Putamen (tissue), 1 donor: ENCODE results near the gene DLK1.

Experiments used
- DNase-seq: peaks from one replicate; pipeline ENCODE4 v3.0.0-alpha.2; 2016; ENCODE audit warnings: low spot score

DLK1 gene

DNA sequence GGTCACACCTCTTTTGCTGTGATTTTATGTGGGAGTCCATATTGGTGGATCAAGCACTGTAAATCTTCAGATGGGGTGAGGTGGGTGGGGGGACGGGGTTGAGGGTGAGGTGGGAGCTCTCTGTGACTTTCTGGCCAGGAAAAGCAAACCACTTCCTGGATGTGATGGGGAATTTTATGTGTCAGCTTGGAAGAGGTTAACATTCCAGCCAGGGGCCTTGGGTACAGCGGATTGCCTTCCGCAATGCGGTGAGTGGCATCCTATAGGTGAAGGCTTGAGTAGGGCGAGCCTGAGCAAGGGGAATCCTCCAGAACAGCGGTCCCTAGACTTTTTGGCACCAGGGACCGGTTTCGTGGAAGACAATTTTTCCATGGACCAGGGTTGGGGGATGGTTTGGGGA is 36.2 kb downstream of the DLK1 start:
- DNase-seq = no peak

DNA sequence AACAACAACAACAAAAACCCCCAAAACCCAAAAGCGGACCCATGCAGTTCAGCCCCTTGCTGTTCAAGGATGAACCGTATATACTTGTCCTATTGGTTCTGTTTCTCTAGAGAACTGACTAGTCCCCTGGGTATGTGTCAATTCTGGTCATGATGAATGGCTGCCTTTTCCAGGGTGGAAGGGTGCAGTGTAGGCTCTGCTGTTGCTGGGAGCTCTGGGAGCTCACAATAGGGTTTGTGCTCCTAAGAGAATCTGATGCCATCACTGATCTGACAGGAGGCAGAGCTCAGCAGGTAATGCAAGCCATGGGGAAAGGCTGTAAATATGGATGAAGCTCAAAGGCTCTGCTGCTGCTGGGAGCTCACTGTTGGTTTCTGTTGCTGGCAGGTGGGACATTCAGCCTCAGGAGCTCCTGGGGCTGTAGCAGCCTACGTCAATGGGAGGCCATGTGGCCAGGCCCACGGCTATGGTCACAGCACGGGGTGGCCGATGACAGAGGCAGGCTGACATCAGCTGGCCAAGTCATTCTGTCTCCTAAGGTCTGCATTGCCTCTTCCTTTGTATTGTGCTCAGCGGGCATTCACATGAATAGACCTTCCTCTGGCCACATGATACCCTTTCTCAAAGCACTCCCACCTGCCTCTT is 37.9 kb downstream of the DLK1 start:
- no peak for DNase-seq

DNA sequence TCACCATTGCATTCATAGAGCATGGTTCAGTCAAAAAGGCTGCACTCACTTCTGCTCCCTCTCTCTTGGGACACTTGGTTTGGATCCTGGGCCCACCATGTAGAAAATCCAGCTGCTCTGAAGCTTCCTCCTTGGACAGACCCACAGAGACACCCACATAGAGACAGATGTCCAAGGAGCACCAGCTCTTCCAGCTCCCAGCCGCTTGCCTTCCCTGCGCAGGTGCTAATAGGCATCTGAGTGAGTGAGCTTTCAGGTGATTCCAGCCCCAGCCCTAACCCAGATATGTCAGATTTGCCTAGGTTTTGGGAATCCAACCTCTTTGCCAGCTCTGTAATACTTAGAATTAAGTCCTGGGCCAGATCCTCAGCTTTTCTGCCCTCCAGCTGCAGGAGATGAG is 38.6 kb downstream of the DLK1 start:
- no peak for DNase-seq

DNA sequence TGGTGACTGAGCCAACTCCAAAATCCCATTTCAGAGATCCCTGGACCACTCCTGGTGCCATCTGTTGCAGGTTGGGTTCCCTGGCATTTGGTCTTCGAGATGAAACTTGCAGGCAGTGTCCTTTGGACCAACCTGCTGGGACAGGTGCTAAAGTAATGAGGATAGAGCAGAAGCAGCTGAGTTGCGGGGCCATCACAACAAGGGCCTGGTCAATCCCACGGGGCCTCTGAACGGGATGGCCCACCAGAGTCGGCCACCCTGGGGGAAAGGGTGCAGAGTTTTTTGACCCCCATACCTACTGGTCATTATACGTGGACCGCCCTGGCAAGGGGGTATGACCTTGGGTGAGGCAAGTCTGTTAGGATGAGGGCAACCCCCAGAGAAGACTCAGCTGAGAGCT is 39.3 kb downstream of the DLK1 start:
- DNase-seq = no peak

DNA sequence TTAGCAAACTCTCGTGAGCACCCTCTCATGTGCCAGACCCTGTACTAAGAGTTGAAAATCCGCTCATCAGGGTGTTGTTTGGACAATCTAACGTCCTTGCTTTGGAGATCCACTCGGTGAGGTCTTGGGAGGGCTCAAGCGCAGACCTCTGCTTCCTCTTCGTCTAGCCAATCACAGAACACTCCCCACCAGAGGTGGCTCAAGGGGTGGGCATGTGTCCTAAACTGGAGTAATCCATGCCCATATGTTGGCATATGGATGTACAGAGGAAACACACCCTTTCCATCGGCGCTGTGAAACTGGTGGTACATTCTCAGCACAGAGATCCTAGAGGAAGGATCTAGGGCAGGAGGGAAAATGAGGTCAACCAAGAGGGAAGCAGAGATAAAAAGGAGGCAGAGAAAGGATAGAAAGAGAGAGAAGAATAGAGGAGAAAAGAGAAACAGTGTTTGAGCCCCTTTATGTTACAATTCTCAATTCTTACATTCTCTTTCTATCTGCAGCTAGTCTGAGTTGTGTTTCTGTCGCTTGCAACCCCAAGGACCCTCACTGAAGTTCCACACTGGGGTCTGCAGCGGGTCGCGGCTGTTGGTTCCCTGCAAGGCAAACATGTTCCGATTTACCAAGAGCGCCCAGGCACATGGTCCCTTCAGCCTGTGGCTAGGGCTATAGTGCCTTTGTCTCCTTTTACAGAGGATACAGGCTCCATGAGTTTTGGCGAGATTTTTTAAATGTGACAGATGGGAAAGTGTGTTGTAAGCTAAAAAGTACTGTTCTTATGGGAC is 40.5 kb downstream of the DLK1 start:
- no peak for DNase-seq

DNA sequence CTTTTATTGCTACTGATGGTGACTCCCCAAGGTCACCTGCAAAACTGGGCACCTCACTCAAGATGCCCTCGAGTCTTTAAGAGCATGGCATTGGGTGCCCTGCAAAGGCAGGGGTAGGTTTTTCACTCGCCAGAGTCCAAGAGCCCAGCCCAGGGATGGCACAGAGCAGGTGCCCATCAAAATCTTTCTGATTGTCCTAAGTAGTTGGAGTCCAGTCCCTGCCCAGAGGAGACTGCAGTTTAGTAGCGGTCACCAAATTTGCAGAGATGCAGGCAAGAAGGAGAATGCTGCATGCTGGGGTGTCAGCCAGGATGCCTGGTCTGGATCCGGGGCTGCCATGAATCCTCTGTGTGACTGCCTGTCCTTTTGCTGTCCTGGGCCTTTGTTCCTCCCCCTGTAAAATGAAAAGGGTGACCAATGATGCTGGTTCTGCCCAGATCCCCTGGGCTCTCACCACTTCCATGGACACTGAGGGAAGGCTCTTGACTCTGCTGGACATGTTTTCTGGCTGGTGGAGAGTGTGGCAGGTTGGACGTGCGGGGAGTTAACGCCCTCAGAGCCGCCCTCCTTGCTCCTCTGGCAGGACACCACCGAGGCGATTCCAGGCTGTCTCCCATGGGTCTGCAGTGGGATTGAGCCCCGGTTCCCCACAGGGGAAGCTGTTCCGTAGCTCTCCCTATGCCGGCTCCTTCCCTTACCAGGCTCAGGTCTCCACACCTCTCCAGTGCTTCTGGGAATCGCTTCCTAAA is 41.3 kb downstream of the DLK1 start:
- DNase-seq = no peak

- DNase-seq = no peak
These were observed 42.6 kb downstream of the DLK1 start for GRCh38 chr14:100769035-100769939.

DNA sequence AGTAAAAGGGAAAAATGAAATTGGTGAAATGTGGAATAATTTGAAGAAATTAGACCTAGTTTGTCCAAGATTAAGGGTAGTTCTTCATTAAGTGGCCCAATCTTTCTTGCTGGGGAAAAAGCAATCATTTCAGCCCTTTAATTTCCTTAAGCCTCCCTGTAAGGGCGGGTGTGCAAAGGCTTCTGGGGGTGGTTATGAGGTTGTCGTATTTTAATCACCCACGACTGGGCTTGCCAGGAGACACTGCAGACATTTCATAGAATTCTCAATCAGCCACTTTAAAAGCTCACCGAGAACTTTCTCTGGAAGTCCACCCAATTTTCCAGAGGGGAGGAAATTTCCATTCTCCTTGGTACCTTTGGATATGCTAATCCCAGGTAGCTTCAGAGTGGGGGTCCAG is 43.4 kb downstream of the DLK1 start:
- no peak for DNase-seq

GRCh38 chr14:100770605-100771120 is 44.0 kb downstream of the DLK1 start:
- DNase-seq = no peak

GRCh38 chr14:100771121-100771800 is 44.6 kb downstream of the DLK1 start:
- no peak for DNase-seq

DNA sequence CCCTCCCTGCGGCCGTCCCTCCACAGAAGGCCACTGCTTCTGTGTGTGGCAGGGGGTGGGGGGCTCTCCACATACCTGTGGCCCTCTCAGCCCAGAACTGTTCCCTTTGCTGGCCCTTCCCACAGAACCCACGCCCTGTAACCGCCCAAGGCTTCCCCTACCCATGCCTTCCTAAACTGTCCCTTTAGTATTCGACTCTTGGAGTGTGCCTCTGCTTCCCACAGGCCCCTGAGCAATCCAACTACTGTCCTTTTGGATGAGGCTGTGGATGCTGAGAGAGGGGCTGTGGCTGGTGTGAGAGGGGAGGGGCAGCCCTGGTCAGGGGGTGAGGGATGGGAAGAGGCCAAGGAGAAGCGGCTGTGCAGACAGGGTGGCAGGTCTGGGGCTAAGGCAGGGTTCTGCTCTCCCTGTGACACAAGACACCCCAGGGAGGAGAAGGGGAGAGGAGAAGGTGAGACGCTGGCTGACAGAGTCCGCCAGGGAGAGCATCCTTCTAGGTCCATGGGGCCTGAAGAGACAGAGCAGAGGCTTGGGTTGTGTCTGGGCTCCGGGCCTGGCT is 46.0 kb downstream of the DLK1 start:
- no peak for DNase-seq

DNA sequence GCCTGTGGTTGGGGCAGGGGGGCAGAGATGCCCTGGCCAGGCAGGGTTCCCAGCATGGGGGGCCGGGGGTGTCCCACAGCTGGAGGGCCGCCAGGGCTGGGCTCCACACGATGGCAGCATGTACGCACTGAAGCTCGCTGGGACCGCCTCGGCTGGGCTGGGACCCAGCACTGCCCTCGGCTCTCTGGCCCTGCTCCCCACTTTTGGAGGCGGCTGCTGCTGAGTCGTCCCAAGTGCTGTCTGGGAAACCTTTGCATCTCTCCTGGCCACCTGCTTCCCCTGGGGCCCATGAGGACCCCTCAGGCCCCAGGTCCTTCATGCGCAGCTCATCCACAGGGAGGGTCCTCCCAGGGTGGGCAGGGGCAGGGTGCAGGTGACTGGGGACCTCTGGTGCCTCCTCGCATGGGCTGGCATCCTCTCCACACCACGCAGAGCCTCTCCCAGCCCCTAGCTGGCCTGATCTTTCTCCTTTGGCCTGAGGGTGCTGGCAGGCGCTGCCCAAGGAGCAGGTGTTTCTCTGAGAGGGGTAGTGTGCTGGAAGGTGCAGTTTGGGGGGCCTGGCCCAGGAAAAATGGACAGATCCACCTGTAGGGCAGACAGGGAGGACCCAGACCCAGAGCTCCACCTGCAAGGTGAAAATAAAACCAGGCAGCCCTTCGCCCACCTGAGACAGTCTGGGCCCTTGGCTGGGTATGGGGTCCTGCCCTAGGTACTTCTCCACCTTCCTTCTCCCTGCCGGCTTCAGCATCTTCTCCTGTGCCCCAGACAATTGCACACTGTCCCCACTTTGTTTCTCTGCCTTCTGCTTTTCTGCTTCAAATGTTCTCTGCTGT is 46.9 kb downstream of the DLK1 start:
- no peak for DNase-seq

DNA sequence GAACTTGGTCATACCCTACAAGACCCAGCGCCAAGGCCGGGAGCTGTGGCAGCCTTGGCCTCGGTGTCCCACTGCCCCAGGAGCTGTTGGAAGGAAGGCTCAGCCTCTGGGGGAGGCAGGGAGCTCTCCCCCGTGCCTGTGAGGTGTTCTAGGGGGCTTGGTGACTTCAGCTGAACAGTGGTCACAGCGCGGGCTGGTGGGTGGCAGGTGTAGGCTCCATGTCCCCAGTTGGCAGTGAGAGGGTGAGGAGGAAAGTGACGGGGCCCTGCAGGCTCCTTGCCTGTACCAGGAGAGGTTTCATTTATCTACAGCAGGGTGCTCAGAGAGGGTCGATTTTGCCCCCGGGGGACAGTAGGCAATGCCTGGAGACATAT is 47.5 kb downstream of the DLK1 start:
- DNase-seq = no peak

DNA sequence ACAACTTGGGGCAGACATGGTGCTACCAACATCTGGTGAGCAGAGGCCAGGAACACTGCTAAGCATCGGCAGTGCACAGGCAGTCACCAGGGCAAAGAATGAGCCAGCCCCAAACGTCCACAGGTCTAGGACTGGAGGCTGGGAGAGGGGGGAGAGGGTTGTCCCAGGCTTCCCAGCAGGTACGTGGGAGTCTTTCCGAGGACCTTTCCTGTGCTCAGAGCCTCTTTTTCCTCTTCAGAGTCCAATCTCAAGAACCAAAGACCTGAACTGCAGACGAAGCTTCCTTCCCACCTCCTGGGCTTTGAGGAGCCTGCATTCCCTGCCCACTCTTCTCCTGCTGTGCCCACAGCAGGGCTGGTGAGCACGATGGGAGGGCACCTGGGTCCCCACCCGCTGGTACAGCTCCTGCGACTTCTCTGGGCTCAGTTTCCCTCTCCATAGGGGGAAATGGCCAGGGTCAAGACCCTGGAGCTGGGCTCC is 48.7 kb downstream of the DLK1 start:
- no peak for DNase-seq

DNA sequence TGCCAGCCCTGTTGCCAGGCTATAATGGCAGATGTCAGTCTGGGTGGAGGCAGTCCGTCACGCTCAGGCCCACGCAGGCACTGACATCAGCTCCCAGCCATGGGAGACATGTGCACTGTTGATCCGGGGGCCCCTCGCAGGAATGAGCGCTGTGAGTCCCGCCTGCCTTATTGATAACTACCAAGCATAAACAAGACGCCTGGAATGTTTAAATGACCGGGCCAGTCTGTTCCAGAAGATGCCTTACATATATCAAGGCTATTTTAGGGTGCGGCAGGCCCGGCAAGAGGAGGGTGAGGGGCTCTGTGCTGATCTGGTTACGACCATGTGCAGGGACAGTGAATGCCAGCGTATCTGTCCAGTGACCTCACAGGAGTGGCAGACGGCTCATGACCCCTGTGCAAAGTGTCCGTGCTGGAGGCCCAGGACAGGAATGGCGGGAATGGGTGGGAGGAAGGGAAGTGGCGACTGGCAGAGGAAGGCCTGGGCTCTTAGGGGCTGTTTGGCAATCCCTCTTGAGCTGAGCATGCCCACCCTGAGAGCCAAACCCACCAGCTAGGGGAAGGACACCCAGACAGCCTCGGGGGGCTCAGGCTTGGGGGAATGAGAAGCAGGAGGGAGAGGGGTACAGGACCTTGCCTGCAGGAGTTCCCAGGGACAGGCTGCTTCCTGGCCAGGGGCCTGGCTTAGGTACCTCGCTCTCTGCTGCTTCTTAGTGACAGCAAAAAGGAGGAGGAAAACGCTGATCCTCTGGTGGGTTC is 49.3 kb downstream of the DLK1 start:
- no peak for DNase-seq

- DNase-seq = no peak
These were observed 50.1 kb downstream of the DLK1 start for GRCh38 chr14:100776681-100777365.

GRCh38 chr14:100777366-100777817 is 50.7 kb downstream of the DLK1 start:
- DNase-seq = no peak

DNA sequence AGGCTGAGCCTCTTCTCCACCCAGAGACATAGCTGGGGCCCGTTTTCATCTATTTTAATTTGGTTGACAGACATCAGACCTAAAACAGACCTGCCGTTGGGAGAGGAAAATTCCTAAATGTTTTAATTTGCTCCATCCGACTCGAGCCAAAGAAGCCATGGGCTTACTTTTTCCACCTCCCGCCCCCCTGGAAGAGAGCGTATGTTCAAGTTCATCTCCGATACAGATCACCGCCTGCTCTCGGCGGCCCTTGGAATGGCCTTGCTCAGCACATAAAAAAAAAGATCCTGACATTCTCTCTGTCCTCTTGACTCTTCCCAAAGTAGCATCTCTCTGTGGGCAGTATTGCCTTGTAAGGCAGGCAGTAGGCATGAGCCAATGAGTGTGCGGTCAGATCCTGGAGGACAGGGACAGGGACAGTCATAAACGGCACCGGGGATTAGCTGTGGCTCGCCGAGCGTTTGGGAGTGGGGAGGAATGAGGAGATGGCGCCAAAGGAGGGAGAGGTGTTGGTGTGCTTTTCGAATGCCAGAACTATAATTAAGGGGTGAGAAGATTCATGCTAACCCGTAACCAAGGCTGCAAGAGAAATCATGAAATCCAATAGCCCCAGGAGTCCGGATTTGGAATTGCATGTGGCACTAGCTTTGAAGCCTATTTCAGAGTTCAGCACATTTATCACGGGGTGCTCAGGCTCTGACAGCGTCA is 51.3 kb downstream of the DLK1 start:
- DNase-seq = no peak
